SK-N-MC (cell line): ENCODE results near the gene PPARG.

Source experiments
- EZH2 ChIP-seq: fragments of 200-600 bp; sonication (generic); IDR thresholded peaks from one replicate; pipeline ENCODE4 v1.6.1; 2017; ENCODE audit warnings: antibody characterized with exemption
- FOXP2 ChIP-seq: optimal IDR thresholded peaks from 2 replicates; pipeline ENCODE3; 2011; ENCODE audit warnings: mild to moderate bottlenecking, moderate library complexity; ENCODE audit not compliant: insufficient read depth; ENCODE audit errors: extremely low read length, control extremely low read depth
- POLR2AphosphoS5 ChIP-seq: IDR thresholded peaks from 2 replicates; pipeline ENCODE4 v1.6.1; 2012; ENCODE audit warnings: mild to moderate bottlenecking, low read depth, low read length, borderline replicate concordance

- no peak for TF ChIP-seq EZH2
- no peak for TF ChIP-seq POLR2AphosphoS5
- no peak for TF ChIP-seq FOXP2
Measured at GRCh38 chr3:12266038-12266437, 22.8 kb upstream of the PPARG start.
